GM12892 (cell line): ENCODE results near the gene IQCC.
A peak's percentile ranks its signal among the peaks of the same experiment; 100 is the strongest.

Source experiments
- DNase-seq: peaks from one replicate; pipeline ENCODE4 v3.0.0; 2011; ENCODE audit not compliant: insufficient read length
- FAIRE-seq: peaks from 2 replicates; lab custom pipeline; 2011; peaks lifted over from hg19 to GRCh38; lab: Jason Lieb, UNC
- POLR2A ChIP-seq: IDR thresholded peaks from 2 replicates; pipeline ENCODE4 v1.6.1; 2011; ENCODE audit warnings: low read depth, low read length, control low read depth
- POLR2AphosphoS5 ChIP-seq: IDR thresholded peaks from 2 replicates; pipeline ENCODE4 v1.6.1; 2011; ENCODE audit warnings: low read depth, low read length, control low read depth
- TAF1 ChIP-seq: IDR thresholded peaks from 2 replicates; pipeline ENCODE4 v1.6.1; 2011; ENCODE audit warnings: low read depth, mild to moderate bottlenecking, control low read depth, low read length, borderline replicate concordance

Gene IQCC

DNA sequence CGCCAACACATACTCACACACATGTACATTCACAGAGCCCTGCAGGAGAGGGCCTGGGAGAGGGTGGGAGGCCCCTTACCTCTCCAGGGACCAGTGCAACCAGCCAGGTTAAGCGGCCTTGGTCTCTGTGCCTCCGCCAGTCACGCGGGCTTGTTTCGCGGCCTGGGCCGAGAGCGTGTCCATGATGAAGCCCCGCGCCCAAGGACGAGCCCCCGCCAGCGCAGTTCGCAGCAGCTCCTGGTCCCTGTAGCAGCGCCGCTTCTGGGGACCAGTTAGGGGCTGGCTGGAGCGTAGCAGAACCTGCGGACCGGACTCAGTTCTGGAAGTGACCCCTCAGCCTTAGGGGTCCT lies 34.3 kb downstream of the IQCC start:
- TF ChIP-seq TAF1 = no peak
- no peak for TF ChIP-seq POLR2A
- no peak for TF ChIP-seq POLR2AphosphoS5
- FAIRE-seq (no peak), DNase-seq (no peak)

DNA sequence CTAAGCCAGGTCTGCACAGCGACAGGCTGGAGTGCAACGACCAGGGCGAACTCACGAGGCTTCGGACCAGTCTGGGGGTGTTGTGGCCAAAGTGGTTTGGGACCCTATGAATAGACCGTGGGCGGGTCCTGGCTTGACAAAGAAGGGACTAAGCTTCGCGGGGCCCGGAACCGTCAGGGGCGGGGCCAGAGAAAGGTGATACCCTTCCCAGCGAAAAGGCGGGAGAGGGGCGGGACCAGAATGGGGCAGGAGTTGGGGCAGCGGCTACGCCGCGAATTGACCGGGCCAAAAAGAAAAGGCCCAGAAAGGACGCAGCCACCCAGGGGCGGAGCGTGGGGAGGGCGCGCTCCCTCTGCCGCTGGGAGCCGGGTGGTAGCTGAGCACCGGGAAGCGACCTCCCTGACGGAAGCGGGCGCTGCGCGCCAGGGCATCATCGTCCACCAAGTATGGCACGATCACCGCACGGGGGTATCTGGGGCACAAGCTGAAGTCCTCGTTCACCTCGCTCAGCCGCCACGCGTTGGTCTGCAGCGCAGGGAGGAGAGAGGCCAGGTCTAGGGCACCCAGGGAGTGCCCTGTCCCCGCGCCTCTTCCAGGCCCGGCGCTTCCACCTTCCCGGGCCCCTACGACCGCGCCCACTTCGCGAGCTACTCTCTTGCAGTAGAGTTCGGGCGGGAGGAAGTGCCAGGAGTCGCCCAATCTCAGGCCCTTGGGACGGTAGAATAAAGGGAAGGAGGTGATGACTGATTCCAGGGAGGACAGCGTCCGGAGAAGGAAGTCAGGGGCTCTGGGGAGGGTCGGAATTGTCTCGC lies 34.9 kb downstream of the IQCC start:
- DNase-seq (no peak), FAIRE-seq (peak; percentile 48)

DNA sequence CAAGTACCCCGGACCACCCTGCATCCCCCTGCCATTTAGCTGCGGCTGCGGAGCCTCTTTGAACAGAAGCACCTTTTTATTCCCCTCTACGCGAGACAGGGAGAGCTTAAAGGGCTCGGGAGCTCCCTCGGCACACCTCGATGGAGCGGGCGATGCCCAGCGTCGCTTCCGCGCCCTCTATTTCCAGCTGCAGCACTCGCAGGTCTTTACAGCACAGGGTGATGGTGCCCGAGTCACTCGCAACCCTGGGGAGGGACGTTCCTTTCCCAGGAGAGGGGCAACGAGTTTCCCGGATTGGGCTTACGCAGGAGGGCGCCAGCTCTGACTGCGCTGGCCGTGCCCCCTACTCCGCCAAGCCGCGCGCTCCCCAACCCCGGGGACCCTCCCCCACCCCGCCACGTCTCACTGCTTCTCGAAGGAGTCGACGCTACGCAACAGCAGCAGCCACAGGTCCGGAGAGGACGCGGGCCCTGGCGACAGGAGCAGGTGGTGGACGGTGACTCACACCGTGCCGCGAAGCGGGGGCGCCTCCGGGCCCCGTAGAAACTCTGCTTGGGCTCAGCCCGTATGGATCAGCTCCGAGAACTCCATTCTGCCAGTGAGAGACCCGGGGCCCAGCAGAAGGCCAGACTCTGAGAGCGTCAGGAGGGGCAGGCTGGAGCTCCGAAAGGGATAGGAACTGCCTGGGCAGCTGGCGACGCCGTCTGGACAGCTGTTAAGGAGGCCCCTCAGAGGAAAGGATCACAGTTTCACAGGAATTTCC lies 35.7 kb downstream of the IQCC start:
- TF ChIP-seq POLR2A (no peak), TAF1 (no peak), POLR2AphosphoS5 (no peak)
- FAIRE-seq (peak; percentile 62), DNase-seq (peak; percentile 60)

More for the DNA sequence above, 34.9 kb downstream of the IQCC start:
- no peak for TF ChIP-seq TAF1
- TF ChIP-seq POLR2A = no peak
- no peak for TF ChIP-seq POLR2AphosphoS5

DNA sequence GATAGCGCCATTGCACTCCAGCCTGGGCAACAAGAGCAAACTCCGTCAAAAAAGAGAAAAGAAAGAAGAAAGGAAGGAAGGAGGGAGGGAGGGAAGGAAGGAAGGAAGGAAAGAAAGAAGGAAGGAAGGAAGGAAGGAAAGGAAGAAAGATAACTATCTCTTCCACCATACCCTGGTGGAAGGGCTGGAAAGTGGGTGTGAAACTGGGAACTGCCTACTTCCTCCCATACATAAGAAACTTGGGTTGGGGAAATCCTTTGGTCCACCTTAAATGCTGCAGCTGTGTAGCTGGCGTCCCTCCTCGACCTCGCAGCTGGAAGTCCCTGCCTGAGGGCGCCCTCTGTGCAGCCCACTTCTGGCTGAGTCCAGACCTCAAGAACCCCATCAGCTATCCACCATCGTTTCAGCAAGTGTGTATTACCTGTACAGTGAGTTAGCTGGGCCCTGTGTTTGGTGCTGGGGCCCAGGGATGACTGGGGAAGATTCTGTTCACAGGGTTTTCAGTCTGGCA lies 36.9 kb downstream of the IQCC start:
- peak; percentile 53 for FAIRE-seq
- no peak for TF ChIP-seq POLR2AphosphoS5
- TF ChIP-seq TAF1 = no peak
- TF ChIP-seq POLR2A = no peak
- no peak for DNase-seq

DNA sequence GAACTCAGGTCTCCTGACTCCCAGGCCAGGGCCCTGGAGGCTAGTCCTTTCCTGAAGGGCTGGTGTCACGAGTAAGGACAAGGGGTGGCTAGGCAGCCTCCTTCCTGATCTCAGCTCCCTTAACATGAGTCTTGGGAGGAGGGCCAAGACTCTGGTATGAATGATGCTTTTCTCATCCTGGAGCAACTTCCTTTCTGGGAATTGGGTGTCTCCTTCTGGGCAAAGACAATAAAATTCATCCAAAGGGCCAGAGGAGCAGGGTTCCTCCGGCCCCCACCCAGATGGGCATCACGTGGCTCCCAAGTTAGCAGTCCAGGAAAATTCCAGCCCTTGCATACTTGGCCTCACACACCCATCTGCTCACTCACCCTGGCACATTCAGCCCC lies 41.4 kb downstream of the IQCC start, which contains the start of gene FAM167B:
FAM167B (plus strand) TSS at position 335 of the 386 bp plus-strand sequence. CDS start 200 bp downstream, outside the sequence.
- DNase-seq (no peak), FAIRE-seq (no peak)
- TF ChIP-seq POLR2A = no peak
- no peak for TF ChIP-seq POLR2AphosphoS5
- no peak for TF ChIP-seq TAF1

DNA sequence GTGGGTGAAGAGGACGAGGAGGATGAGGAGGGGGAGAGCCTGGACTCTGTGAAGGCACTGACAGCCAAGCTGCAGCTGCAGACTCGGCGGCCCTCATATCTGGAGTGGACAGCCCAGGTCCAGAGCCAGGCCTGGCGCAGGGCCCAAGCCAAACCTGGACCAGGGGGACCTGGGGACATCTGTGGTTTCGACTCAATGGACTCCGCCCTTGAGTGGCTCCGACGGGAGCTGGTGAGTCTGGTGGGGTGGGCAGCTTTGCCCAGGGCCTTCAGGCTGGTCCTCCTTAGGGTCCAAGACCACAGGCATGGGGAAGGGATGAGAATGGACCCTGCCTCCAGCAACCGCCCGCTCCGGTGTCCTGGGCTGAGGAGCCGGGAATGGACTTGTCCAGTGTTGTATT lies 42.0 kb downstream of the IQCC start:
- no peak for FAIRE-seq
- TF ChIP-seq POLR2AphosphoS5 (no peak), POLR2A (no peak), TAF1 (no peak)
- no peak for DNase-seq

DNA sequence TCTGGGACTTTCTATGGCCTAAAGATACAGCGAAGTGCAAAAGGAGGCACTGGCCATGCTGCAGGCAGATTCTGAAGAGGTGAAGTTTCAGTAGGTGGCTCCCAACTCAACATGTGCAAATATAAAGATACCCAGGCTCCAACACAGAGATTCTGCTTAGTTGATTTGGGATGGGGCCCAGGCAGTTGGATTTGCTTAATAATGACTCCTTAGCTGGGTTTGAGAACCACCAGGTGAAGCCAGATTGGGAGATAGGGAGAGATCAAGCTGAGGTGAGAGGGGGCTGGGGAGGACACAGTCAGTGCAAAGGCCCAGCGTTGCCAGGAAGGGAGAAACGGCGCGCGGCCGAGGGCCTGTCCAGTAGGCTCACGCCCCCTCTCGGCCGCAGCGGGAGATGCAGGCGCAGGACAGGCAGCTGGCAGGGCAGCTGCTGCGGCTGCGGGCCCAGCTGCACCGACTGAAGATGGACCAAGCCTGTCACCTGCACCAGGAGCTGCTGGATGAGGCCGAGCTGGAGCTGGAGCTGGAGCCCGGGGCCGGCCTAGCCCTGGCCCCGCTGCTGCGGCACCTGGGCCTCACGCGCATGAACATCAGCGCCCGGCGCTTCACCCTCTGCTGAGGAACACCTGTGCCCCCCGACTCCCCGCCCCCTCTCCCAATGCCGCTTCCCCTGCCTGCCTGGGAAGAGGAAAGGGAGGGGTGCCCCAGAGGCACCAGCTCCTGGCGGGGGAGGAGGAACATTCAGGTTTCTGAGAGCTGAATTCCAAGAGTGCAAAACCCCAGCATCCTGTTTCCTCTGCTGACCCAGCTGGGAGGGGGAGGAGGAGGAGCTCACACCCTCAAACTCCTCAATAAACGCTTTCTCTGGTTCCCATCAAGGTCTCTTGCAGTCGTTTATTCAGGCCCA lies 42.8 kb downstream of the IQCC start:
- FAIRE-seq (peak; percentile 89), DNase-seq (peak; percentile 80)
- TF ChIP-seq POLR2A (no peak), TAF1 (no peak), POLR2AphosphoS5 (no peak)

DNA sequence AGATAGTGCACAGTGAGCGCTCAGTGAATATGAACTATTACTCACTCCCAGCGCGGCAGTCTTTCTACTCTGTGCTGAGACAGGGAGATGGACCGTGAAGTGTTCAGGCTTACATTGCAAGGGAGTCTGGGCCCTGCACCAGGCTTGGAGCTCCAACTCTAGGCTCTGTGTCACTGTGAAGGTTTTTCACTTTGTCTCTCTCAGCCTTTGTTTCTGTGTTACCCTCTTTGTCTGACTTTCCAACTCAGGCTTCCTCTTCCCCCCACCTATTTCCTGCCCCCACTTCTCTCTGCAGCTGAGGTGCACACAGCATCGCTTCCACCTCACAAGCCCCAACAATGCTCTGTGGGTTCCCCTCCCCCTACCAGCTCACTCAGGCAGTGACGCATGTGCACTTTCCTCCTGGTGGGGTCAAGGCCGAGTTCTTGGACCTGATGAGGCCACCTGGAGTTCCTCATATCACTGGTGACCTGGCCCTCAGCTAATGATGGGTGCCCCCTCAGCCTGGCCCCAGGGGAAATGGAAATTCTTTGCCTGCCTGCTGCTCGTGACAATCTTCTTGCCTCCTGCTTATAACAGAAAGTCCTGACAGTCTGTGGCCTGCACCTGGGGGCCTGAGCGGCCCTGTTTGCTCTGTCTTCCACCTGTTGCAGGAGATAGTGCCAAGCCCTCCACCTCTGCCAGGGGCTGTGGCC lies 44.5 kb downstream of the IQCC start:
- peak; percentile 78 for DNase-seq
- TF ChIP-seq TAF1 = no peak
- TF ChIP-seq POLR2A = peak; percentile 83
- peak; percentile 88 for TF ChIP-seq POLR2AphosphoS5
- FAIRE-seq = peak; percentile 97

DNA sequence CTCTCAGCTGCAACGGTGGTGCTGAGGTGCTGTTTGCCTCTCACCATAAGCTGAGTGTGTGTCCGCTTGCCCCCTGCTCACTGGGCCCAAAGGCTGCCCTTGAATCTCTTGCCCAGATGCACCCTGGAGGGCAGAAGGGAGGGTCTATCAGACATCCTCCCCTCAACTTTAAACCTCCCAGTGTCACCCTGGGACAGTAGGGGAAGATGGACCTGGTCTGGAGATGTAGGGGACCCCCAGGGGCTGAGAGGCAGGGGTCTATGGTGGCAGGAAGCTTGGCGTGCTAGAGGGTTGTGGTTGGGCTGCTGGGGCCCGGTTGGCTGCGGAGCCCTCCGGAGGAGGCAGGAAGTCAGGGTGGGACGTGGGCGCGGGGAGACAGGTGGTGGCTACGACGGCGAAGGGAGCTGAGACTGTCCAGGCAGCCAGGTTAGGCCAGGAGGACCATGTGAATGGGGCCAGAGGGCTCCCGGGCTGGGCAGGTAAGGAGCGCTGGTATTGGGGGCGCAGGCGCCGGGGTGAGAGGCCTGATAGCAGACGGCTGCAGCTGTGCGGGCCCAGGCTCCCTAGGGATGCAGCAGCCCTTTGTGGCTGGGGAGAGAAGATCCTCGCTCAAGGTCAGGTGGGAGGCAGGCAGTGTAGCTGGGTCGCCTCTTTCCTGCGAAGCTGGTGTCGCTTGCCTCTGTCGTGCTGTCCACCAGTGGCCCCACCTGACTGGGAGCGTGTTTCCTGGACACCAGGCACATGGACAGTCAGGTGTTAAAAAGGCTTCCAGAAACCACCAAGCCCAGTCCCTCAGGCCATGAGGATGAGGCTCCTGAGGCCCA lies 45.6 kb downstream of the IQCC start, which contains the start of gene LCK:
LCK (plus strand) TSS at position 373 of the 824 bp plus-strand sequence. CDS start 23,065 bp downstream, outside the sequence.
- no peak for TF ChIP-seq TAF1
- peak; percentile 94 for TF ChIP-seq POLR2A
- peak; percentile 97 for TF ChIP-seq POLR2AphosphoS5
- peak; percentile 87 for FAIRE-seq
- peak; percentile 64 for DNase-seq
